ENCODE measurements around the gene LY6G5B.

Gene LY6G5B

GRCh38 chr6:31651602-31652191, 18.1 kb upstream of the LY6G5B start:
- Histone ChIP-seq H3K36me3 (ENCODE audit: insufficient read depth, low read length) (peaks cover 33% of the 10 kb centered on the region), H3K27ac (0 out of 2 replicates have a peak overlapping the region, but pooled peaks have one; percentile 95), H3K9me3 (ENCODE audit: low read depth, low read length) (no peaks in the 10 kb centered on the region), H3K4me3 (peak overlapping the region; percentile 85), H3K9ac (ENCODE audit: insufficient read length) (peak overlapping the region; percentile 84)
- no peak for DNase-seq (ENCODE audit: low read depth, low spot score)
- TF ChIP-seq POLR2AphosphoS5 (IDR thresholded peaks at IDR 0.05; ENCODE audit: borderline replicate concordance, low read depth, low read length): no peak

- TF ChIP-seq POLR2AphosphoS5 (IDR thresholded peaks at IDR 0.05; ENCODE audit: borderline replicate concordance, low read depth, low read length): peak; percentile 84
- TF ChIP-seq FOXP2 (optimal IDR thresholded peaks at IDR 0.05; ENCODE audit: control extremely low read depth, extremely low read length, insufficient read depth): no peak
- H3K27ac ChIP-seq: peak overlapping the region; percentile 95
- peaks cover 22% of the 10 kb centered on the region for H3K36me3 ChIP-seq (ENCODE audit: insufficient read depth, low read length)
- H3K4me3 ChIP-seq: peak overlapping the region; percentile 85
- no peak for DNase-seq (ENCODE audit: low read depth, low spot score)
- no peaks in the 10 kb centered on the region for H3K9me3 ChIP-seq (ENCODE audit: low read depth, low read length)
- H3K9ac ChIP-seq (ENCODE audit: insufficient read length): peak overlapping the region; percentile 84
Measured at GRCh38 chr6:31652925-31653724, 16.7 kb upstream of the LY6G5B start.

- Histone ChIP-seq H3K36me3 (ENCODE audit: insufficient read depth, low read length) (peaks cover 7% of the 10 kb centered on the region; the same call in 1 of the 2 replicates), H3K27ac (no peak overlapping the region), H3K4me3 (no peak overlapping the region), H3K9ac (ENCODE audit: insufficient read length) (no peak overlapping the region), H3K9me3 (ENCODE audit: low read depth, low read length) (no peaks in the 10 kb centered on the region)
- no peak for DNase-seq (ENCODE audit: low read depth, low spot score)
- no peak for TF ChIP-seq POLR2AphosphoS5 (IDR thresholded peaks at IDR 0.05; ENCODE audit: borderline replicate concordance, low read depth, low read length)
- no peak for TF ChIP-seq FOXP2 (optimal IDR thresholded peaks at IDR 0.05; ENCODE audit: control extremely low read depth, extremely low read length, insufficient read depth)
Measured at GRCh38 chr6:31654574-31655348, 15.0 kb upstream of the LY6G5B start.

- H3K27ac ChIP-seq: peak within 1 kb of the TSS; percentile 8; the same call in 1 of the 2 replicates
Measured at GRCh38 chr6:31655349-31656237, 14.2 kb upstream of the LY6G5B start, which contains the start of gene APOM. Gene APOM (plus strand): TSS chr6:31655894. CDS start chr6:31655967, 73 bp downstream.

GRCh38 chr6:31657406-31658157, 12.2 kb upstream of the LY6G5B start:
- H3K4me3 ChIP-seq: no peak overlapping the region
- TF ChIP-seq FOXP2 (optimal IDR thresholded peaks at IDR 0.05; ENCODE audit: control extremely low read depth, extremely low read length, insufficient read depth) (no peak), POLR2AphosphoS5 (IDR thresholded peaks at IDR 0.05; ENCODE audit: borderline replicate concordance, low read depth, low read length) (no peak), EZH2 (IDR thresholded peaks at IDR 0.05) (no peak)
- H3K36me3 ChIP-seq (ENCODE audit: insufficient read depth, low read length): peaks cover 11% of the 10 kb centered on the region; the same call in 1 of the 2 replicates
- H3K27ac ChIP-seq: no peak overlapping the region
- no peaks in the 10 kb centered on the region for H3K9me3 ChIP-seq (ENCODE audit: low read depth, low read length)
- DNase-seq (ENCODE audit: low read depth, low spot score): no peak
- no peak overlapping the region for H3K9ac ChIP-seq (ENCODE audit: insufficient read length)

More at GRCh38 chr6:31655349-31656237, 14.2 kb upstream of the LY6G5B start, which contains the start of gene APOM:
- Histone ChIP-seq H3K9ac (ENCODE audit: insufficient read length) (no peak within 1 kb of the TSS), H3K9me3 (ENCODE audit: low read depth, low read length) (no peaks in the 10 kb centered on the region), H3K4me3 (no peak within 1 kb of the TSS), H3K36me3 (ENCODE audit: insufficient read depth, low read length) (peaks cover 4% of the 10 kb centered on the region; the same call in 1 of the 2 replicates)
- TF ChIP-seq FOXP2 (optimal IDR thresholded peaks at IDR 0.05; ENCODE audit: control extremely low read depth, extremely low read length, insufficient read depth) (no peak), POLR2AphosphoS5 (IDR thresholded peaks at IDR 0.05; ENCODE audit: borderline replicate concordance, low read depth, low read length) (no peak), EZH2 (IDR thresholded peaks at IDR 0.05) (no peak)
- no peak for DNase-seq (ENCODE audit: low read depth, low spot score)

- no peak for DNase-seq (ENCODE audit: low read depth, low spot score)
- Histone ChIP-seq H3K4me3 (no peak overlapping the region), H3K9ac (ENCODE audit: insufficient read length) (no peak overlapping the region), H3K9me3 (ENCODE audit: low read depth, low read length) (no peaks in the 10 kb centered on the region), H3K36me3 (ENCODE audit: insufficient read depth, low read length) (peaks cover 13% of the 10 kb centered on the region; the same call in 1 of the 2 replicates), H3K27ac (no peak overlapping the region)
- TF ChIP-seq FOXP2 (optimal IDR thresholded peaks at IDR 0.05; ENCODE audit: control extremely low read depth, extremely low read length, insufficient read depth) (no peak), EZH2 (IDR thresholded peaks at IDR 0.05) (no peak), POLR2AphosphoS5 (IDR thresholded peaks at IDR 0.05; ENCODE audit: borderline replicate concordance, low read depth, low read length) (no peak)
Measured at GRCh38 chr6:31658158-31658688, 11.6 kb upstream of the LY6G5B start.

Data from SK-N-MC (cell line).